Keratinocyte (primary cell): Measurements from ENCODE around the gene RELA. TPM values are rescaled to one million over a fixed set of nuclear protein-coding genes. Genes with fewer than 3 reads are reported as not detected.

ENCODE experiments used
- DNase-seq: peaks from one replicate; pipeline ENCODE4 v3.0.0-alpha.2; 2011; ENCODE audit warnings: low read depth, missing footprints, low spot score
- FAIRE-seq: peaks from 2 replicates; lab custom pipeline; 2011; peaks lifted over from hg19 to GRCh38; lab: Jason Lieb, UNC
- H2AFZ ChIP-seq: 2 replicates; pipeline ENCODE4 v1.6.0; 2012; ENCODE audit warnings: low read length, control low read depth, inconsistent platforms; ENCODE audit not compliant: control insufficient read depth
- H3K27ac ChIP-seq: 2 replicates; pipeline ENCODE4 v1.5.1; 2011; ENCODE audit warnings: low read length; ENCODE audit not compliant: control insufficient read depth, insufficient read depth
- H3K27me3 ChIP-seq: 3 replicates; pipeline ENCODE4 v1.6.0; 2011; ENCODE audit warnings: low read length; ENCODE audit not compliant: control insufficient read depth, insufficient read depth; ENCODE audit errors: extremely low read depth
- H3K36me3 ChIP-seq, 2 experiments: 2 replicates in 1 of 2; 3 replicates in 1 of 2; pipeline ENCODE4 v1.5.1; 2011; ENCODE audit warnings: low read length in 2 of 2, mild to moderate bottlenecking in 1 of 2; ENCODE audit not compliant: control insufficient read depth in 2 of 2, insufficient read depth in 2 of 2; ENCODE audit errors: extremely low read depth in 1 of 2
- H3K4me1 ChIP-seq: 3 replicates; pipeline ENCODE4 v1.5.1; 2011; ENCODE audit warnings: low read length; ENCODE audit not compliant: control insufficient read depth, insufficient read depth; ENCODE audit errors: extremely low read depth
- H3K4me2 ChIP-seq: 3 replicates; pipeline ENCODE4 v1.6.0; 2011; ENCODE audit warnings: low read depth, low read length; ENCODE audit not compliant: control insufficient read depth, insufficient read depth; ENCODE audit errors: extremely low read depth
- H3K4me3 ChIP-seq, 3 experiments: fragments of 200-600 bp in 1 of 3; sonication (generic) in 1 of 3; 2 replicates in 2 of 3; 3 replicates in 1 of 3; pipeline ENCODE4 v1.5.1; 2011 to 2016; ENCODE audit warnings: low read length in 3 of 3, mild to moderate bottlenecking in 3 of 3, control low read depth in 2 of 3, inconsistent platforms in 1 of 3, low read depth in 1 of 3, mixed read lengths in 1 of 3, mixed run types in 1 of 3, moderate library complexity in 1 of 3; ENCODE audit not compliant: control insufficient read depth in 2 of 3, insufficient read depth in 2 of 3; ENCODE audit errors: extremely low read depth in 1 of 3
- H3K79me2 ChIP-seq: 2 replicates; pipeline ENCODE4 v1.6.0; 2012; ENCODE audit warnings: low read length; ENCODE audit not compliant: control insufficient read depth, insufficient read depth
- H3K9ac ChIP-seq: 3 replicates; pipeline ENCODE4 v1.6.0; 2011; ENCODE audit warnings: low read length; ENCODE audit not compliant: control insufficient read depth, insufficient read depth; ENCODE audit errors: extremely low read depth
- H3K9me1 ChIP-seq: 3 replicates; pipeline ENCODE4 v1.6.0; 2011; ENCODE audit warnings: low read length; ENCODE audit not compliant: control insufficient read depth, insufficient read depth; ENCODE audit errors: extremely low read depth
- H3K9me3 ChIP-seq: 2 replicates; pipeline ENCODE4 v1.5.1; 2012; ENCODE audit warnings: low read depth, low read length; ENCODE audit not compliant: control insufficient read depth
- H4K20me1 ChIP-seq: 3 replicates; pipeline ENCODE4 v1.6.0; 2011; ENCODE audit warnings: low read length; ENCODE audit not compliant: control insufficient read depth, insufficient read depth; ENCODE audit errors: extremely low read depth
- CTCF ChIP-seq, 3 experiments: IDR thresholded peaks in 1 of 3; conservative IDR thresholded peaks in 1 of 3; optimal IDR thresholded peaks in 1 of 3; 2 replicates in 2 of 3; 3 replicates in 1 of 3; pipeline versions ENCODE3 to v1.5.1; 2011; ENCODE audit warnings: low read length in 3 of 3, mild to moderate bottlenecking in 3 of 3, moderate library complexity in 2 of 3, control low read depth in 1 of 3, inconsistent platforms in 1 of 3; ENCODE audit not compliant: insufficient read depth in 2 of 3; ENCODE audit errors: extremely low read depth in 1 of 3
- EZH2 ChIP-seq: IDR thresholded peaks from one replicate; pipeline ENCODE4 v1.6.1; 2012; ENCODE audit warnings: inconsistent platforms, mild to moderate bottlenecking, low read length, moderate library complexity
- dilution Hi-C: fragments of 300-500 bp; cut with MboI; formaldehyde crosslinking; loops from one replicate; pipeline ENCODE4 v1.7.0; 2020; ENCODE audit warnings: low sequenced_read_pairs; ENCODE audit not compliant: extremely low pct_ligation_motif_present
- polyA plus RNA-seq, 5 experiments: library from polyadenylated mRNA; depleted of rRNA in 3 of 5; stranded (reverse) in 3 of 5; stranded (forward) in 1 of 5; unstranded in 1 of 5; fragments of >200 nt; gene quantifications; 1 replicate in 1 of 5; 2 replicates in 3 of 5; 3 replicates in 1 of 5; pipeline versions ENCODE4 v1.2.1 to v1.2.3, GENCODE V29; 2011 to 2012; ENCODE audit warnings: missing spikeins in 2 of 5, low read depth in 1 of 5, low replicate concordance in 1 of 5

Gene RELA
- polyA plus RNA-seq, 1 donor (not counting 4 experiments of a cell fraction or from before 2014, with no cell fraction given), result 20.4 TPM

GRCh38 chr11:65646288-65646957 lies 16.3 kb downstream of the RELA start:
- no peak for FAIRE-seq
- no peaks in the 10 kb centered on the region for H3K27me3 ChIP-seq
- H3K4me1 ChIP-seq, result peaks cover 21% of the 10 kb centered on the region
- H3K9me1 ChIP-seq, result peaks cover 2% of the 10 kb centered on the region
- peaks cover 6% of the 10 kb centered on the region for H4K20me1 ChIP-seq
- peaks cover 0 to 3% of the 10 kb centered on the region in 2 experiments for H3K36me3 ChIP-seq
- dilution Hi-C loops, result no loop called here
- no peak for DNase-seq
- H2AFZ ChIP-seq, result peak overlapping the region; percentile 58
- no peak overlapping the region for H3K27ac ChIP-seq
- no peak overlapping the region for H3K9ac ChIP-seq
- no peaks in the 10 kb centered on the region for H3K9me3 ChIP-seq
- H3K4me3 ChIP-seq, result peak overlapping the region; percentile 30 to 69 (median 49)
- H3K79me2 ChIP-seq, result no peaks in the 10 kb centered on the region
- no peak for TF ChIP-seq EZH2
- no peak for TF ChIP-seq CTCF (optimal IDR thresholded peaks at IDR 0.05 in 1 of 3, IDR thresholded peaks at IDR 0.05 in 1 of 3, conservative IDR thresholded peaks at IDR 0.05 in 1 of 3; ENCODE audit: extremely low read depth in 1 of 3, insufficient read depth in 2 of 3, low read length in 3 of 3)
- peak overlapping the region; percentile 54 for H3K4me2 ChIP-seq

GRCh38 chr11:65645710-65646109 lies 17.0 kb downstream of the RELA start:
- dilution Hi-C loops, result no loop called here
- H3K27me3 ChIP-seq, result no peaks in the 10 kb centered on the region
- no peak overlapping the region for H3K9ac ChIP-seq
- H3K9me3 ChIP-seq, result no peaks in the 10 kb centered on the region
- H3K27ac ChIP-seq, result no peak overlapping the region
- peaks cover 0 to 3% of the 10 kb centered on the region in 2 experiments for H3K36me3 ChIP-seq
- no peak overlapping the region for H2AFZ ChIP-seq
- FAIRE-seq, result no peak
- peaks cover 14% of the 10 kb centered on the region for H3K4me1 ChIP-seq
- DNase-seq, result no peak
- H4K20me1 ChIP-seq, result peaks cover 6% of the 10 kb centered on the region
- no peak overlapping the region for H3K4me3 ChIP-seq
- H3K4me2 ChIP-seq, result no peak overlapping the region
- TF ChIP-seq CTCF (optimal IDR thresholded peaks at IDR 0.05 in 1 of 3, IDR thresholded peaks at IDR 0.05 in 1 of 3, conservative IDR thresholded peaks at IDR 0.05 in 1 of 3; ENCODE audit: extremely low read depth in 1 of 3, insufficient read depth in 2 of 3, low read length in 3 of 3) (no peak), EZH2 (no peak)
- no peaks in the 10 kb centered on the region for H3K79me2 ChIP-seq
- peaks cover 2% of the 10 kb centered on the region for H3K9me1 ChIP-seq
